ENCODE results near the gene MIEF2.

DNA sequence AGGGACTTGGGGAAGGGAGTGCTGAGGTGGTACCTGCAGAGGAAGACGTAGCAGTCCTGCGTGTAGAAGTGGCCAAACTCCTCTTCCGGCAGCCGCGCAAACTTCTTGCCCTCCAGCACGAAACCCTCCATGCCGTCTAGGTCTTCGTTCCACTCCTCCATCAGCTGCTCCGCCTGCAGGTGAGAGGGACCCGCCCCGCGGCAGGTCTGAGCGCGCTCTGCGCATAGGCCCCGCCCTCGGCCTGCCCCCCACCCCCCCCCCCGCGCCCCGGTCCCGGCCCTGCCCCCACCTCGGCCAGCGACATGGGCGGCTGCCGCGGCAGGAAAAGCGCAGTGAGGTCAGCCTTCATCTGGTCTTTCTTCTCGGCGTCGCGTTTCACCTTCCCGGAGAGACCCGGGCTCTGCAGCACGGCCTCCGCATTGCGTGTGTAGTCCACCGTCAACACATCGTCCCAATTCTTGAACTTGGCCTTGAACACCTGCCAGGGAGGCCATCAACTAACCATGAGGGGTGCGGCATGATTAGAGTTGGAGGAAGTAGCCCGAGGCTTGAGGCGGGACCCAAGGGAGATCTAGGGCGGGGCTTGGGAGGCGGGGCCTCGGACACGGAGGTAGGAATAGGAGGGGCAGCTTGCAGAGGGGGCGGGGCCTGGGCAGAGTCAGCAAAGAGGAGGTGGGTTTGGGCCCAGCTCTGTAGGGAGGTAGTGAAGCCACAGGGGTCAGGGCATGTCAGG is 13.4 kb upstream of the MIEF2 start:
- TF ChIP-seq, protein P1, sequence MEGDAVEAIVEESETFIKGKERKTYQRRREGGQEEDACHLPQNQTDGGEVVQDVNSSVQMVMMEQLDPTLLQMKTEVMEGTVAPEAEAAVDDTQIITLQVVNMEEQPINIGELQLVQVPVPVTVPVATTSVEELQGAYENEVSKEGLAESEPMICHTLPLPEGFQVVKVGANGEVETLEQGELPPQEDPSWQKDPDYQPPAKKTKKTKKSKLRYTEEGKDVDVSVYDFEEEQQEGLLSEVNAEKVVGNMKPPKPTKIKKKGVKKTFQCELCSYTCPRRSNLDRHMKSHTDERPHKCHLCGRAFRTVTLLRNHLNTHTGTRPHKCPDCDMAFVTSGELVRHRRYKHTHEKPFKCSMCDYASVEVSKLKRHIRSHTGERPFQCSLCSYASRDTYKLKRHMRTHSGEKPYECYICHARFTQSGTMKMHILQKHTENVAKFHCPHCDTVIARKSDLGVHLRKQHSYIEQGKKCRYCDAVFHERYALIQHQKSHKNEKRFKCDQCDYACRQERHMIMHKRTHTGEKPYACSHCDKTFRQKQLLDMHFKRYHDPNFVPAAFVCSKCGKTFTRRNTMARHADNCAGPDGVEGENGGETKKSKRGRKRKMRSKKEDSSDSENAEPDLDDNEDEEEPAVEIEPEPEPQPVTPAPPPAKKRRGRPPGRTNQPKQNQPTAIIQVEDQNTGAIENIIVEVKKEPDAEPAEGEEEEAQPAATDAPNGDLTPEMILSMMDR (conservative IDR thresholded peaks at IDR 0.05), result no peak
- TF ChIP-seq ZFX (IDR thresholded peaks at IDR 0.05), result no peak
